Fibroblast of skin of right quadriceps (primary cell): Measurements from ENCODE around the gene GFOD1.
A peak's percentile ranks its signal among the peaks of the same experiment; 100 is the strongest.
"Not testable (repeated sequence)": the region's sequence is repeated elsewhere in the genome, so short reads cannot be mapped to it uniquely, and the experiment has no call there.

Experiments
- DNase-seq: peaks from one replicate; pipeline ENCODE4 v3.0.0-alpha.2; 2013

Gene GFOD1

GRCh38 chr6:13437218-13437996 is 50.0 kb downstream of the GFOD1 start:
- no peak for DNase-seq

DNA sequence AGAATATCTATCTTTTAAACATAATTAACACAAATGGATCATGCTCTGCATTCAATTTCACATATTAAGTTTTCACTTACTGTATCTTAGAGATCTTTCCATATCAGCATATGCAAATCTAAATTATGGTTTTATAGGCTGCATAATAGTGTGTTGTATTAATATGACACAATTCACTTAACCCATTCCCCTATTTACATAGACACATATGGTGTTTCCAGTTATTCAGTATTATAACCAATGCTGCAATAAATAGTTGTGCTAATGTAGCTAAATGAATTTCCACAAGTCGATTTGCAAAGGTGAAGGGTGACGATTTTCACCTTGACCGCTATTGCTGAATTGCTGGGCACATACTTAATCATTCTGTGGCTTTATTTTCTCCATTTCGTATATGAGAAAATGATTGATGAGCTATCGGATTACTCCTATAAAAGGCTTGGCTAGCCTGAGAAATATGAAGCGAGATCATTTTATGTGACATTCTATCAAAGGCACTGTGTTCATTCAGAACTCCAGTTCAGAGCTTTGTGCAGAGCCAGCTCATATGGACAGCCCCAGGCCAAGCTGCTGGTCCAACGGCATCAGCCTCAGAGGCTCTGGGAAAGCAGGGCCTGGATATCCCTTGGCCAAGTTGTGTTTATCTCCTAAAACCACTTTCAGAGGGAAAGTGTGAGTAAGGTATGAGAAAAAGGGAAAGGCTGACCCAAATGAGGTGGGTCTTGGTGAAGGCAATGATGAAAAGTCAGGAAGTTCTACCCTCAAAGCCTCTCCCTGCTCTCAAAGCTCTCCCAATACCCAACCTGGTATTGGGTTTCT is 50.8 kb downstream of the GFOD1 start:
- no peak for DNase-seq

DNA sequence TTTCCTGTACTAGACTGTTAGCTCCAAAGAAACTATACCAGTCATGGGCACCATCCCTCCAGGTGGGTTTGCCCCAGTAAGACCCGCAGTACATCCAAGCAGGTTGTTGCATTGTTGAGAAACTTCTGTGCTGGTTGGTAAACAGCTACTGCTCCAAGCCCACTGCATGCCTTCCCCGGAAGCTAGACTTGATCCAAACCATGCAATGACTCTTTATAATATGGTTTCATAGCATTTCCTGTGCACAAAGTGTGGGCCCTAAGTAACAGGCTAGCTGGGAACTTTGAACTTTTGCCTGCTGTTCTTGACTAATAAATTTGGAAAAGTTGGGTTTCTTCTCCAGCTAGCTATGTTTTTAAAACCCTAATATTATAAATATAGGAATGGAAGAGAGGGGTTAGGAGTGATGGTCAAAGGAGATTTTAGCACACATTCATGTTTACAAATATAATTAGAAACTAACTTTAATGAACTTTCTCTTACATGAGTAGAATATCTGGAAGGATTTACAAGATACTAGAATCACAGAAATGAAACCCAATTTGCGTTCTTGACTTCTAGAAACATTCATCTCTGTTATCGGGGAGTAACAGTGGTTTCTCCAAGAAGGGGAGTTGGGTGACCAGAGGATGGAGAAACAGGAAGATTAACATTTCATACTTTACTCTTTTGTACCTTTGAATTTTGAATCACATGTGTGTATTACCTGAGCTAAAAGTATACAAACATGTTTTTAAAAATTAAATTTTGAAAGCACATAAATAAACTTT is 51.7 kb downstream of the GFOD1 start:
- DNase-seq = no peak

- DNase-seq = no peak
Observed at GRCh38 chr6:13434777-13435176, 52.6 kb downstream of the GFOD1 start.

- not testable (repeated sequence) for DNase-seq
Observed at GRCh38 chr6:13434135-13434775, 53.1 kb downstream of the GFOD1 start.

GRCh38 chr6:13433709-13434121 is 53.7 kb downstream of the GFOD1 start:
- DNase-seq = no peak

DNA sequence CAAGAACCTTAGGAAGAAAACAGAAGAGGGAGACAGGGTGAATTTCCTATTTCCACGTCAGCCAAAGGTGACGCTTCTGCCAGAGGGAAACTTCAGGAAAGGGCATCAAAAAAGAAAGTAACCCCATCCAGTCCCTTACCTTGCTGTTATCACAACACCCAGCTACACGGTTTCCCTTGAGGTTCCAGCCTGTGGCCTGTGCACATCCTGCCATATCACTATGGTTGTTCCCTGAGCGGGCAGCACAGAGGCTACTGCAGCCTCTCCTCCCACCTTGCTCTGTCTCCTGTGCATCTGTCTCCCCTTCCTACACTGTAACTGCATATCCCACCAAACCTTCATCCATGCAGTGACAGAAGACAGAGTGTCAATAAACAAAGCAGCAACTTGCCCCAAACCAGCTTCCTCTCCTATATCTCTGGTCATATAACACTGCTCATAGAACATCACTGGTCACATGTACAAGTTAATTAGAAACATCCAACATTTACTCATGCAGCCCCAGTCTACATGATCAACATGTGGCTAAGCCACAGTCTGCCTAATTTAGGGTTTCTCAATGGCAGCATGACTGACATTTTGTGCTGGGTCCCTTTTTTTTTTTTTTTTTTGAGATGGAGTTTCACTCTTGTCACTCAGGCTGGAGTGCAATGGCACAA is 54.7 kb downstream of the GFOD1 start:
- peak; percentile 21 for DNase-seq

- no peak for DNase-seq
Observed at GRCh38 chr6:13431861-13432465, 55.4 kb downstream of the GFOD1 start.

DNA sequence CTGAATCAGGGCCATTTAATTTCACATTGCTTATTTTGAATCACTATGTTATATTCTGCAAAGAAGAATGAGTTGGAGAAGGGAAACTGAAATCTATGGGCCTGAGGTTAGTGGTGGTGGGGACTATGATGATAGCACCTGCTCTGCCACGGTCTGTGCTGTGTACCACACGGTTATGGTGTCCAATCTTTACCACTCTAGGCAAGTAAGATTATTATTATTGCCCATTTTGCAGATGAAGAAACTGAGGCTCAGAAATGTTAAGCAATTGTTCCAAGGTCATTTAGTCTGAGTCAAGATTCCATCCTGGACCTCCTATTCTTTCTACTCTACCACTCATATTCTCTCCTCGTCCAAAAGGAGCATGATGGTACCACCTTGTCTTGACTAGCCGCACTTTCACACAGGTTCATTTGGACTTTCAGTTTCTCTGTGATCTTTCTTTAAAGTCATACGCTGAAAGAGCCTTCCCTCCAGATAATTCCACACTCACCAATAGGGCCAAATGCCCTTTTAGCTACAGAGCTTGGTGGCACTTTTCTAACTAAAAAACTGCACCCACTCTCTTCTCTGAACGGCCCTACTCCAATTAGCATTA is 56.2 kb downstream of the GFOD1 start:
- DNase-seq = no peak

GRCh38 chr6:13429406-13429753 is 58.0 kb downstream of the GFOD1 start:
- DNase-seq = no peak

DNA sequence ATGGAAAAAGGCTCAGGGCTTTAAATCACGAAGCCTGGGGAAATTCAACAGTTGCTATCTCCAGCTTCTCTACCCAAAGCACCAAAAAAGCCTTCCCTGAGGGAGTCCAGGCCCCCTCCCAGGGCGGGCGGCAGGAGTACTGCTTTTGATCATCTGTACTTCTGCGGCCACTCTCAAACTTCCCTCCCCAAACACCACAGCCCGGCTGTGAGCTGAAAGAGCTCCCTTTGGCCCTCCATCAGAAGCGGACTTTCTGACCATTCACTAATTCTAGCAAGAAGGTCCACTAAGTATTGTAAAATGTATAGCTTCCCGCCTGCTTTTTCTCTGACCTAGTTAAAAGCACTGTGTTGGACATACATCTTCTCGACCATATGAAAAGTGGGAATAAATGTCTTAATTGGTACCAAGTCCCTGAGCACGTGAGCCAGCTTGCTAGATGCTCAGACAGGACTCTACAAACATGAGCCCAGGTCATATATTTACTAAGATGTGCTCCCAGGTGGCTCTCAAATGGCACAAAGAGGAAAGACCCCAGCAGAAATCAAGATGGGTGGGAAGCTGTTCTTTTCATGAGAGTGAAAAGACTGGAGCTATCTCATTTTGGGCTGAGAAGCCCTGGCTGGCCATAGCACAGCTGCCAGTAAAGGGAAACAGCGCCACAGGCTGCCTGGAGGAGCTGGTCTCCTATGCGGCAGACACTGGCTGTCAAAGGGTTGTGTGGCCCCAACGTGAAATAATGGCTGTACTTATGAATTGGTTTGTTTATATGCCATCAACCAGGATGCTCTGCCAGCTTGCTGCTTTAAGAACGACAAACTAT is 58.6 kb downstream of the GFOD1 start:
- DNase-seq = no peak

- no peak for DNase-seq
Observed at GRCh38 chr6:13427801-13428582, 59.4 kb downstream of the GFOD1 start.

- DNase-seq = no peak
Observed at GRCh38 chr6:13427316-13427715, 60.1 kb downstream of the GFOD1 start.

- DNase-seq = peak; percentile 42
Observed at GRCh38 chr6:13425943-13426931, 61.2 kb downstream of the GFOD1 start.

- DNase-seq = no peak
Observed at GRCh38 chr6:13425270-13425873, 62.0 kb downstream of the GFOD1 start.

GRCh38 chr6:13423252-13423651 is 64.1 kb downstream of the GFOD1 start:
- DNase-seq = no peak

GRCh38 chr6:13422681-13423221 is 64.6 kb downstream of the GFOD1 start:
- DNase-seq = peak; percentile 23
